ENCODE measurements around the gene KIAA0825.
"Not testable (repeated sequence)": the region's sequence is repeated elsewhere in the genome, so short reads cannot be mapped to it uniquely, and the experiment has no call there.

KIAA0825 gene

DNA sequence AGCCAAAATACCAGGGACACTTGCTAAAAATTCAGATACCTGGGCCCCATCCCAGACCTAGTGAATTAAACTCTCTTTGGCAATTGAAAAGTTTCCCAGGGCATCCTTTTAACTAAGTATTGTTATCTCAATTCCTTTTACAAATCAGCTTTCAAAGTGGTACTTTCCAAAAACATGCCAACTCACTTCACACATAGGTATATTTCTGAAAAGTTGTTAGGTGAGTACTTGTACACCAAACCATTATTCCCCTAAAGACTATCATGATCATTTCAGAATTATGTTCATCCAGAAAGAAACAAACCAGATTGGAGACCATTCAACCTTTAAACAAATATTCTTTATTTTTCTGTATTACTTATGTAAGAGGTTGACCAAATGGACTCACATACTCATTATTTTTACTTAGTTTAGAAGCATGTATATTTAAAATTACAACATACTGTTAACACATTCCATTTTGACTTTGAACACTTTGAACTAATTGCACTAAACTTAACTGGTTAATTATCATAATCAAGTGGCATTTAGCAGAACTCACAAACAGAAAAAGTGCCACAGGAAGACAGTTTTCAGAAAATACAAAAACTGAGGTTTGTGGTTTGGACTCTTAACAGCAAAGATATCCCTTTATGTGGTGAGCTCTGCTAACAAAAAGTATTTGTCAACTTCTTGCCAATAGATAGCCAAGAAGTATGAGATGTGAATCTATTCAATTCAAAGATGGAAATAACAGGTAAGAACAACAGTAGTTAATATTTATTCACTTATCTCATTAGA lies 40.7 kb downstream of the KIAA0825 start:
- no peak for DNase-seq (ENCODE audit: low spot score)

DNA sequence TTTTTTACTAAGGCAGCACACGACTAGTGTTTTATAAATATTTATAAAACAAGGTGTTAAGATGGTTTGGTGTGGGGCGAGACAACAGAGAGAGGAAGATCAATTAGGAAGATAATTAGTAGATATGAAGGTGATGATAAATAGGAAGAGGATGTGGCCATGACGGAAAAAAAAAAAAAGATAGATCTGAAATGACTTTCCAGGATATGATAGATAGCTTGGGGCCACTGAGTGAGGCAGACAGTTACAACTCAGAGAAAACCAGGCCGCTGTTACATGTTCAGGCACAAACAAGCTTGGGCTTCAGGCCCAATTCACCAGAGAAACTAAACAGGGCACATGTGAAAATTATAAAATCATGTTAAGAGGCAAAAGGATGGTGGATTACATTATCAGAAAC lies 43.2 kb downstream of the KIAA0825 start:
- no peak for DNase-seq (ENCODE audit: low spot score)

DNA sequence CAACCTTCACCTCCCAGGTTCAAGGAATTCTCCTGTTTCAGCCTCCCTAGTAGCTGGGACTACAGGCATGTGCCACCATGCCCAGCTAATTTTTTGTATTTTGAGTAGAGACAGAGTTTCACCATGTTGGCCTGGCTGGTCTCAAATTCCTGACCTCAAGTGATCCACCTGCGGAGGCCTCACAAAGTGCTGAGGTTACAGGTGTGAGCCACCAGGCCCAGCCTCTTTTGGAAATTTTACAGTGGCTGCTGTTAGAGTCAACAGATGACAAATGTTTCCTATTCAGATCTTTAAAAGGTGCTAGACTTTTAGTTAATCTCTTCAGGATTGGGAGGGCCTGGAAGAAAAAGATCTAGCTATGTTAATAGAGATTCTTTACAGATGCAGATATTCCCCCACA lies 45.1 kb downstream of the KIAA0825 start:
- DNase-seq (ENCODE audit: low spot score) = not testable (repeated sequence)

DNA sequence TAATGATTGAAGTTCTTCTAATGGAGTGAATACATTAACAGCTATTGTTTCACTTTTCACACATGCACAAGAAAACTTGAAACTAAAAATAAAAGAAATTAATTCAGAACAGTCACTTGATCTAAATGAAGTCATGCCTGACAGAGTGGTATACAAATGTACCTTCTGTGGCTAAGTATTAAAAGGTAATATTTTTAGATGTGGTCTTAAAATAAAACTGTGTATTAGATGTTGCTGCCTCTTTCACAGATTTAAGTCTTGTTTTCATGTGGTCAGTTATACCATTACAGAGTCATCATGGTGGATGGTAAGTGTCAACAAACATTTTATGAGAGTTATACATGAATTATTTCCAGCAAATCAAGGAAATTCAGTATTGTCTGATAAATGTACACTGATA lies 47.0 kb downstream of the KIAA0825 start:
- DNase-seq (ENCODE audit: low spot score) = no peak

DNA sequence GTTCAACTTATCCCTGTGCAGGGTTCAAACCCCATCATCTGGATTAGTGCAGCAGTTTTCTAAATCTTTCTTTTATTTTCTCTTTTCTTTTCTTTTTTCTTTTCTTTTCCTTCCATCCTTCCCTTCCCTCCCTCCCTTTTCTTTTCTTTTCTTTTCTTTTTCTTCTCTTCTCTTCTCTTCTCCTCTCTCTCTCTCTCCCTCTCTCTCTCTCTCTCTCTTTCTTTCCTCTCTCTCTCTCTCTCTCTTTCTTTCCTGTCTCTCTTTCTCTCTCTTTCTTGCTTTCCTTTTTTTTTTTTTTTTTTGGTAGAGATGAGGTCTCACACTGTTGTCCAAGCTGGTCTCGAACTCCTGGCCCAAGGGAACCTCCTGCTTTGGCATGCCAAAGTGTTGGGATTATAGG lies 53.6 kb downstream of the KIAA0825 start:
- no peak for DNase-seq (ENCODE audit: low spot score)

DNA sequence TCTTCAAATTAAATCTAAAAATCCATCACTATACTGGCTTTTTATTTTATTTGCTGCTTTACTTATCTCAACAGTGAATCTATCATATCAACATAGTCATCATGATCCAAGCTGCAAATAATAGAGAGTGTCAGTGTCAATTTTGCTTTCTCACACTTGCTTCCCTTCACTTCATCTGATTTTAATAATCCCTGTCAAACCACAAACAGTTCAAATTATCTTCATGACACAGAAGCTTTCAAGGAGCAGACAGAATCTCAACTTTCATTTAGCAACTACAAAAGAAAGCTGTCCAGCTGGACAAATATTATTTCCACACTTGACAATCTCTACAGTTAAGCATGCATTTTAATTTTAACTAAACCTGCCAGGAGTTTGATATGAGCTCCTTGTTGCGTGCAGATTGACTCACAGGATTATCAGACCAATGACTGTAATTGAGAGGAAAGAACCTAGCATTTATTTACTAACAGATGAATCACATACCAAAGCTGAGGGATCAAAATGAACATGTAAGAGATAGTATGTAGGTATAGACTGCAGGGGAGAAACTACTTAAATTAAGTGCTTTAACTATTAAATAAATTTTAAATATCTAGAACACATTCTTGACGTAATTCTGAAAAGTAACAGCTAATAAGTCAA lies 56.0 kb downstream of the KIAA0825 start:
- no peak for DNase-seq (ENCODE audit: low spot score)

DNA sequence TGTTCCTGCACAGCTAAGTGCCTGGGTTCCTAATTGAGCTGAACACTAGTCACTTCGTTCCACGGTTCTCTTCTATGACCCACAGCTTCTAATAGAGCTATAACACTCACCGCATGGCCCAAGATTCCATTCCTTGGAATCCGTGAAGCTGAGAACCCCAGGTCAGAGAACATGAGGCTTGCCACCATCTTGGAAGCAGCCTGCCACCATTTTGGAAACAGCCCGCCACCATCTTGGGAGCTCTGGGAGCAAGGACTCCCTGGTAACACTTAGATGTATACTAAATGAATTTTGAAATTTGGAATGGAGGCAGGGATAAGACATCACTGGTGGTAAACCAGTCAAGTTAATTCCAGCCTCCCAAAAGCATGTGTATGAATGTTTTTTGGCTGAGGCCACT lies 60.4 kb downstream of the KIAA0825 start:
- DNase-seq (ENCODE audit: low spot score) = no peak

DNA sequence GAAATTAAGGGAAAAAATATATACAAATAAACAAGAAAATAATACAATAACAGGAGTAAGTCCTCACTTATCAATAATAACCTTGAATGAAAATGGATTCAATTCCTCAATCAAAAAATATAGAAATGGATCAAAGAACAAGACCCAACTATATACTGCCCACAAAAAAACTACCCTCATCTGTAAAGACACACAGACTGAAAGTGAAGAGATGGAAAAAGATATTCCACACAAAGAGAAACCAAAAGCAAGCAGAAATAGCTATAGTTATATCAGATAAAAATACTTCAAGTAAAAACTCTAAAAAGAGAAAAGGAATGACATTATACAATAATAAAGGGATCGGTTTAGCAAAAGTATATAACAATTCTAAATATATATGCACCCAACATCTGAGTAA lies 66.5 kb downstream of the KIAA0825 start:
- DNase-seq (ENCODE audit: low spot score) = no peak

DNA sequence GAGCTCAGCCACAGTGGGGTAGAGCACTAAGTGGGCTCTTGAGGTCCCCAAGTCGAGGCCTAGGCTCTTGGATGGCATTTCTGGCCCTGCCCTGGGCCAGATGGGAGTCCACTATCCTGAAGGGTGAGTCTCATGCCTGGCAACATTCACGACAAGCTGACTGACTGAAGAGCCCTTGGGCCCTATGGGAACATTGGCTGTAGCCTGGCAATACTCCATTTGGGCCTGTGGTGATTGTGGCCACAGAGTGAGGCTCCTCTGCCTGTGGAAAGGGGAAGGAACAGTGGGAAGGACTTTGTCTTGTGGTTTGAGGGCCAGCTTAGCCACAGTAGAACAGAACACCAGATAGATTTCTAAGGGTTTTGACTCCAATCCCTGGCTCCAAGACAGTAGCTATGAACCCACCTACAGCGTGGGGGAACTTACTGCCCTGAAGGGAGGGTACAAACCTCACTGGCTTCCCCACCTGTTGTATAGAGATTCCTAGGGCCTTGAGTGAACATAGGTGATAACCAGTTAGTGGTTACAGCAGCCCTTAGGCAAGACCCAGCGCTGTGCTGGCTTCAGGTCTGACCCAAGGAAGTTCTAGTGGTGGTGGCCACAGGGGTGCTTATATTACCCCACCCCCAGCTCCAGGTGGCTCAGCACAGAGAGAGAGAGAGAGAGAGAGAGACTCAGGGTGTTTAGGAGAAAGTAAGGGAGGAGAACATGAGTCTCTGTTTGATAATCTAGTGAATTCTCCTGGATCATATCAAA lies 72.4 kb downstream of the KIAA0825 start:
- DNase-seq (ENCODE audit: low spot score) = no peak

DNA sequence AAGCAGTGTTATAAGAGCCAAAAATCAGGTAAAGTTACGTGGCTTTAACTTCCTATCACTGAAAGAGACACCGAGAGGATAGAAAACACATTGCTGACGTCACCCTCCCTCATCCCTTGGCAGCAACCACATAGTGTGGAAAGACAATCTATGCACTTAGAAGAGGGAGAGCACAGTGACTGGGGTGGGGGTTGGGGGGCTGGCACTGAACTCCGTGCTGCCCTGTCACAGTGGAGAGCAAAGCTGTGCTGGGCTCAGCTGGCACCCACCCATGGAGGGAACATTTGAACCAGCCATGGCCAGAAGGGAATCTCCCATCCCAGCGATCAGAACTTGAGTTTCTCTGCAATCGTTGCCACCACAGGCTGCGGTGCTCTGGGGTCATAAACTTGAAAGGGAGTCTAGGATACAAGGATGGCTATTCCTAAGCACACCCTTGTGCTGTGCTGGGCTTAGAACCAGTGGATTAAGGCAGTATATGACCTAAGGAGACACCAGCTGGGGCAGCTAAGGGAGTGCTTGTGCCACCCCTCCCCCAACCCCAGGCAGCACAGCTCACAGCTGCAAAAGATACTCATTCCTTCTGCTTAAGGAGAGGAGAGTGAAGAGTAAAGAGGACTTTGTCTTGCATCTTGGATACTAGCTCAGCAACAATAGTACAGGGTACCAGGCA lies 73.4 kb downstream of the KIAA0825 start:
- no peak for DNase-seq (ENCODE audit: low spot score)

DNA sequence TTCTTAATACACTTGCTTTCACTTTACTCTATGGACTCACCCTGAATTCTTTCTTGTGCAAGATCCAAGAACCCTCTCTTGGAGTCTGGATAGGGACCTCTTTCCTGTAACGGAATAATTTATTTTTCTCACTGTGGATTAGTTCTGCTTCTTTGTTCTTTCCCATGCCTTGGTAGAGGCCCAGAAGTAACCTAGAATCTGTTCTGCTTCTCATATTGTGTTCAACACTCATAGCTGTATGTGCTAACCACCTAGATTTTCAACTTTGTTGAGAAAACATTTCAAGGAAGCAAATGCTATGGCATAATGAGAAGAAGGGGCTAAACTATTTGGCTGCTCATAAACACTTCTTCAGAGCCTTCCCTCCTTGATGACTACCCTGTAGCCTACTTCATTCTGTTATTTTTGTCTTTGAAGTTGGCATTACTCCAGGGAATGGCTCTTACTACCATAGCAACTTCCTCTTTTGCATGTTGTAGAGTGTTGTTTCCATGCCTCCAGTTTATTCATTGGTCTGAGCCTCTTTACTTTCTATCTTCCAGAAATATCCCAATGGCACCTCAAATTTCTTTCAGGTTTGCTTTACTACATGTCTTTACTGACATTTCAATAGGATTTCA lies 74.3 kb downstream of the KIAA0825 start:
- no peak for DNase-seq (ENCODE audit: low spot score)

DNA sequence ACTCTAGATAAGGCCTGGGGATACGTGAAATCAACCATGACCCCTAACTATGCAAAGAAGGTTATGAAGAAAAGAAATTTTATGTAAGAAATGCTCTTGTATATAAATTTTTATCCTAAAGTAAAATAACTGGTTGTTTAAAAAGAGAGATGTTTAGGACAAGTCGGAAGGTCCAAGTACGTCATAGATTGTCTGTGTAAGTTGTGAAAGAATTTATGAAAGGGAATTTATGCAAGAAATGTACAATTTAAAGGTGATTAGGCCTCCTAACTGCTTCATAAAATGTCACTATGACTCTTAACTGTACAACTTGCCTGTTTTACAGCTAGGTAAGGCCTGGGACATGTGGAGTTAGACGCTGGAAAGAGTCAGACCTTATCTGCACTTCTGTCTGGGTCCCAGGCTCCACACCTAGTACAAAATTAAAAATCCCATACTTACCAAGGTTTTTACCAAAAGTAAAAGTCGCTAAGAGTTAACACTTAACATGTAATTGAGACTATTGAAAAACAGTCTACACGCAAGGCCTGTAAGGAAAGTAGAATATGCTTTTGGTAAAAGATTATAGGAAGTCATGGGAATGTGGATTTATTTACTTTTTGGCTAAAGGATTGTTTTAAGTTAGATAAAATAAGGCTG lies 77.4 kb downstream of the KIAA0825 start:
- no peak for DNase-seq (ENCODE audit: low spot score)

DNA sequence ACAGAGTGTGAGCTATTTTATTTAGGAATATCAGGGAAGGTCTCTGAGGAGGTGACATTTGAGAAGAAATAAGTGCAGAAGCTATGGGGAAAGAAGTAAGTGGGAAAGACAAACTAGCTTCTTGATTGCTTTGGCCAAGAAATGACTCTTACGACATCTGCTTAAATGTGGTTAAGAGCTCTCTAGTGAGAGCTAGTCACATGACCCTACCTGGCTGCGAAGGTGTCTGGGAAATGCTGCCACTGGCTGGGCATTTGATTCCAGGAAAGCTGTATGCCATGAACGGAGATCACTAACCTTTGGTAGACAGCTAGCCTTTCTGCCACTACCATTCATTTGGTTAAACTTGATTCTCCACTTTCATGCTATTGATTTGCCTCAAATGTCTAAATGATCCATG lies 80.1 kb downstream of the KIAA0825 start:
- no peak for DNase-seq (ENCODE audit: low spot score)

DNA sequence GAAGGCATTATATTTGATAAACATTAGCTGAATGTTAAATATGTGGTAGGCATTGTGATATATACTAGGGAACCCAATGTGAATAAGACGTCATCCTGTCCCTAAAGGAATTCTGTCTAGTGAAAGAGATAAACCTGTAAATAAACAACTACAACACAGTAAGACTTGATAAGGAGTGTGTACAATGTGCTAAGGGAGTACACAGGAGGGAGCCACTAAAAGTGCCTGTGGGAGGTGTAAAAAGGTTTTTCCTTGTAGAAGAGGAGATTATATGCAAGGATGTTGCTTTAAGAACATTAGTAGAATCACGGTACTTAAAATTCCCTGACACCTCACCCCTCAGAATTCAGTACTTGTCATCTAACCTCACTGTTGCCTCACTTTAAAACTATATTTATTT lies 91.7 kb downstream of the KIAA0825 start:
- DNase-seq (ENCODE audit: low spot score) = no peak

DNA sequence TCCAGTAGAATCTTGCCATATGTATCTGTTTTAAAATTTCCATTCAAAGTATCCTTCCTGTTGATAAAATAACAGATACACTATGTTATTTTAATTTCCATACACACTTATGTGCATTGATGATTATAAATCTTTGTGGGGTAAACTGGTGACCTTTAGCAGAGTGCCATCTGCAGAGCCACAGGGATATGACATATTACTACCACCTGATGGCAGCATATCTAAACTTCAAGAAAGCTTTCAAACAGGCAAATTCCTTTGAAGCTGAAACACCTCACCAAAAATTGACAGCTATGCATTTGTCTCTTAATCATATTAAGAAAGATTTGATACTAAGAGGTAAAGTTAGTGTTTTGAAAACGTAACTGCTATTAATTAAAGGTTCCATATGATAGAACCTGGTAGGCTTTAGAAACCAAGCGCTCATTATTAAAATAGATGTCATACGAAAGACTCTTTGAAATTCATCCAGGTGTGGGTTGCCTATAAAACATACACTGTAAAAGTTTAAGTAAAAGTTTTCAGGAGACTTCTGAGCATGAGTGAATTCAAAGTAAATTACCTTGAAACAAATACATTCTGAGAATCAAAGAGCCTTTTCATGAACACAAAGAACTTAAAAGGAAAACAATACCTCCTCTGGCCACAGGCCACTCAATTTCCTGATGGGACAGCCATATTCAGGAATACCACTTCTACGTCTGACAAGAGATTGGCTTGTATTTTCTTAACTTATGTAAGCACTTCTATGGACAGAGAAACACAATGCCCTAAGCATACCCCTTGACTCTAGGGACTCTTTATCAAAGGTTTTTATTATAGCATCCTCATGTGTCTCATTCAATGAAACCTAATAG lies 93.3 kb downstream of the KIAA0825 start:
- peak; percentile 53 for DNase-seq (ENCODE audit: low spot score)

DNA sequence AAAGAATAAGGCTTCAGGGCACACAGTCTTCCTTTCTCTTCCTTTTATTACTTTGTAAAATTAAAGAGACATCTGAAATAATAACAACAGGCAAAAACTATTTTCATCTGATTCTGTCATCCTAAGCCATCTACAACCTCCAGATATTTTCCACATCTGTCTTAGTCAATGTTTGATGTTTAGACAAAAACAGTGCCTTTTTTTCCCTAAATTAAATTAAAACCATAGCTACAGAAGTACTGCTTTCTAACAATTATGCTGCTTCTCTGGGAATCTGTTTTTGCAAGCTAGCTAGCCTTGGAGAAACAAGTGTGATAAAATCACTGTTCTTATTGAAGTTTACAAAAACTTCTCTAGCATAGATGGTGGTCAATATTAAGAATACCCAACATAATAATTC lies 95.4 kb downstream of the KIAA0825 start:
- DNase-seq (ENCODE audit: low spot score) = no peak

DNA sequence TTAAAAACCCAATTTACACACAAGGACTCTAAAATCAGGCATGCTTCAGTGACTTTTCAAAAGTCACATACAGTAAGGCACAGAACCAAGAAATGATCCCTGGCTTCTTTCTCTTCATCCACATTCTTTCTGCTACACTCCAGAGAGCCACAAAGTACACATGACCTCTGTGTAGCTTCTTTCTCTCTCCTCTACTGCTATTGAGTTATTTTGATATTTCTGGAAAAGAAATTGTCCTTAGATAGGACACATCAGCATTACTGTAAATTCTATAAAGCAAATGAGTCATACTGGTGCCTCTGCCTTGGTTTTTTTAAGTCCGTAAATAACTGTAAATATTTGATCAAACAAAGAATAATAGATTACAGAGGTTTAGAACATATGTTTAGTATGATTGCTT lies 96.3 kb downstream of the KIAA0825 start:
- DNase-seq (ENCODE audit: low spot score) = no peak

DNA sequence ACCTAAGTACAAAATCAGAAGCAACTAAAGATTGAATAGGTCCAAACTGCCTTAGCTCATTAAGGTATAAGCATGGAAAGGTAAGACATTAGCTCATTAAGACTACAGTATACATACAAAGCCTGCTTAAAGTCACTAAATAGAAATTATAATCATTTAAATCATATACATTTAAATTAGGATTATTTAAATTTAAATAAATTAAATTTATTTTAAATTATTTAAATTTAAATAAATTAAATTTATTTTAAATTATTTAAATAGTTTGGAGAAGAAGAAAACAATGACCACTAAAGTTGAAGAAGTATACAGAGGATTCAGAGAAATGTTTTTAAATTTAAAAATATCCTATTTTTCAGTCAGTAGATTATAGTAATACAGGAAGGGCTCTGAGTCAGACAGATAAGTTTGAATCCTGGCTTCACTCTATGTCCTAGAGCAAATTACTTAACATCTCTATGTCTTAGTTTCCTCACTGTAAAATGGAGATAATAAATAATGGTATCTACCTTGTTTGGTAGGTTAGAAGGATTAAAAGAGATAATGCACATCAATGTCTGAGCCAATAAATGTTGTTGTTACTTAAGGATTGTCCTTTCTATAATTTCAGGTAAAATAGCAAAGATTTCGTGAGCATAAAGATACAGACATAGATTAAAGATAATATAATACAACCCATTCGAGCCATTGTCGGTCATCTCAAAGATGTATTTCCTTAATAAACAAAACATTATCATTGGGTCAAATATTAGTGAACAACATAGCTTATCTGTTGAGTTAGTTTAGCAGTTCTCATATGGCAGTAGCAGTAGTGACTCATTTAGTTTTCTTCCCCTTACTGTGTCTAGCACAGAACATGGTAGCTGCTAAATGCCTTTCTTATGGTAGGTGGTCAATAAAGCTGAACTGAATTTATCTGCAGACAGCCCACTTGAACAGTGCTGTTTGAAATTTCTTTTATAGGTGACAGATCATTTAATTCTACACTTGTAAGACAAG lies 100.6 kb downstream of the KIAA0825 start:
- no peak for DNase-seq (ENCODE audit: low spot score)

DNA sequence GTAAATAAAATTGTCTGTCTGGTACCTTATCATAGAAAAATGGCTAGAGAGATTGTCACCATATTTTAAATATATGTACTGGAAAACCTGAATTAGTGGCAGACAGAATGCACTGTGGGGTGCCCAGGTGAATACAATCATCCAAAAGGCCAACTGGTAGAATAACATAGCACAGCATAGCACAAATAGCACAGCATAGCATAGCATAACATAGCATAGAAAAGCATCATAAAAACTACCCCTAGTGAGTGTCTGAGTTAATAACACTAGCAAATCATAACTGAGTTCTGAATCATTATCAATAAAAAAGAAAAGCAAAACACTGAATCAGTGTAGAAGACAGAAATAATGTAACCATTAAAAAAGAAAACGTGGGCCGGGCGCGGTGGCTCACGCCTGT lies 102.3 kb downstream of the KIAA0825 start:
- DNase-seq (ENCODE audit: low spot score) = no peak
